Measurements from ENCODE around the gene TEAD2. TPM values are rescaled to one million over a fixed set of nuclear protein-coding genes. Genes with fewer than 3 reads are reported as not detected.

Gene TEAD2
- total RNA-seq, 1 donor from 2014 or later, result 5.3 TPM

- ChIA-PET POLR2A (no interaction called here), CTCF (no interaction called here)
- no peak overlapping the region for H3K27ac Mint-ChIP-seq
- no peak overlapping the region for H3K4me3 Mint-ChIP-seq
- H3K36me3 Mint-ChIP-seq (ENCODE audit: low read depth), result no peaks in the 10 kb centered on the region
- peaks cover 12% of the 10 kb centered on the region for H3K4me1 Mint-ChIP-seq
- no peak for TF ChIP-seq CTCF (IDR thresholded peaks at IDR 0.05)
- ATAC-seq (ENCODE audit: low read depth) (no peak), DNase-seq (no peak)
- H3K27me3 Mint-ChIP-seq, result no peaks in the 10 kb centered on the region
- intact Hi-C loops (cut with micrococcal nuclease), result no loop called here
- no peaks in the 10 kb centered on the region for H3K9me3 Mint-ChIP-seq
These were observed 36.7 kb upstream of the TEAD2 start for GRCh38 chr19:49398931-49399330.

- no peaks in the 10 kb centered on the region for H3K36me3 Mint-ChIP-seq (ENCODE audit: low read depth)
- H3K9me3 Mint-ChIP-seq, result no peaks in the 10 kb centered on the region
- intact Hi-C loops (cut with micrococcal nuclease), result no loop called here
- no peak overlapping the region for H3K27ac Mint-ChIP-seq
- DNase-seq (no peak), ATAC-seq (ENCODE audit: low read depth) (no peak)
- ChIA-PET POLR2A (no interaction called here), CTCF (no interaction called here)
- no peak for TF ChIP-seq CTCF (IDR thresholded peaks at IDR 0.05)
- H3K27me3 Mint-ChIP-seq, result no peaks in the 10 kb centered on the region
- no peak overlapping the region for H3K4me3 Mint-ChIP-seq
- peaks cover 4% of the 10 kb centered on the region for H3K4me1 Mint-ChIP-seq
These were observed 35.9 kb upstream of the TEAD2 start for GRCh38 chr19:49398001-49398615.

- CTCF ChIA-PET, result no interaction called here
- H3K36me3 Mint-ChIP-seq (ENCODE audit: low read depth), result no peaks in the 10 kb centered on the region
- no peak overlapping the region for H3K4me3 Mint-ChIP-seq
- TF ChIP-seq CTCF (IDR thresholded peaks at IDR 0.05), result no peak
- H3K27ac Mint-ChIP-seq, result no peak overlapping the region
- no peaks in the 10 kb centered on the region for H3K27me3 Mint-ChIP-seq
- DNase-seq (no peak), ATAC-seq (ENCODE audit: low read depth) (no peak)
- intact Hi-C loops (cut with micrococcal nuclease), result no loop called here
- no peaks in the 10 kb centered on the region for H3K9me3 Mint-ChIP-seq
- POLR2A ChIA-PET, result no interaction called here
- peaks cover 5% of the 10 kb centered on the region for H3K4me1 Mint-ChIP-seq
These were observed 34.7 kb upstream of the TEAD2 start for GRCh38 chr19:49396738-49397505.

- TF ChIP-seq CTCF (IDR thresholded peaks at IDR 0.05), result no peak
- no peak overlapping the region for H3K4me3 Mint-ChIP-seq
- H3K27ac Mint-ChIP-seq, result no peak overlapping the region
- H3K27me3 Mint-ChIP-seq, result no peaks in the 10 kb centered on the region
- POLR2A ChIA-PET, result interaction anchor here (0.5 kb wide), 1 partner anchor 74 kb away, joined by 3 read pairs; no protein-coding TSS in a partner anchor
- DNase-seq (no peak), ATAC-seq (ENCODE audit: low read depth) (no peak)
- intact Hi-C loops (cut with micrococcal nuclease), result no loop called here
- no peaks in the 10 kb centered on the region for H3K9me3 Mint-ChIP-seq
- H3K4me1 Mint-ChIP-seq, result peaks cover 15% of the 10 kb centered on the region
- H3K36me3 Mint-ChIP-seq (ENCODE audit: low read depth), result no peaks in the 10 kb centered on the region
- CTCF ChIA-PET, result no interaction called here
These were observed 33.6 kb upstream of the TEAD2 start for GRCh38 chr19:49395581-49396407.

- H3K36me3 Mint-ChIP-seq (ENCODE audit: low read depth), result no peaks in the 10 kb centered on the region
- intact Hi-C loops (cut with micrococcal nuclease), result loop anchor here (5.0 kb wide), 1 partner anchor 283 kb away; the partner anchor contains the start of gene PRMT1
- no peak for ATAC-seq (ENCODE audit: low read depth)
- TF ChIP-seq CTCF (IDR thresholded peaks at IDR 0.05), result no peak
- ChIA-PET POLR2A (interaction anchor here (0.6 to 1.0 kb wide), 2 partner anchors 59 to 91 kb away, joined by 3 to 5 read pairs; partner anchors contain the start of gene CD37), CTCF (interaction anchor here (0.7 to 1.3 kb wide), 3 partner anchors 13 to 76 kb away, joined by 3 read pairs; no protein-coding TSS in a partner anchor)
- DNase-seq, result no peak
- H3K27me3 Mint-ChIP-seq, result no peaks in the 10 kb centered on the region
- peaks cover 30% of the 10 kb centered on the region for H3K4me1 Mint-ChIP-seq
- no peak overlapping the region for H3K27ac Mint-ChIP-seq
- no peaks in the 10 kb centered on the region for H3K9me3 Mint-ChIP-seq
- no peak overlapping the region for H3K4me3 Mint-ChIP-seq
These were observed 31.7 kb upstream of the TEAD2 start for GRCh38 chr19:49393881-49394280.

Measured in activated B cell treated with CpG ODN at 0.5 μM for 24 hours (primary cell).